GM18505 (cell line): ENCODE measurements around the gene TTC17.
"Not testable (repeated sequence)": the region's sequence is repeated elsewhere in the genome, so short reads cannot be mapped to it uniquely, and the experiment has no call there.

Experiments
- ATAC-seq: cut with Tn5 transposase; IDR thresholded peaks from one replicate; pipeline ENCODE4 v1.9.1; 2021; ENCODE audit not compliant: unreplicated experiment
- POLR2A ChIP-seq: IDR thresholded peaks from 4 replicates; pipeline ENCODE4 v1.6.1; 2011; ENCODE audit warnings: borderline replicate concordance; ENCODE audit not compliant: insufficient read depth, insufficient read length; ENCODE audit errors: extremely low read depth

Gene TTC17

GRCh38 chr11:43358801-43359421 lies at the start of gene TTC17:
Gene TTC17 (plus strand): TSS chr11:43358920. CDS start chr11:43358955, 35 bp downstream.
- peak; percentile 93 for ATAC-seq
- peak; percentile 98 for TF ChIP-seq POLR2A

GRCh38 chr11:43311791-43312607 lies 46.7 kb upstream of the TTC17 start, which contains the start of gene API5:
Gene API5 (plus strand): TSS chr11:43311996. CDS start chr11:43312128, 132 bp downstream.
- peak; percentile 99 for ATAC-seq
- peak; percentile 91 for TF ChIP-seq POLR2A

GRCh38 chr11:43315966-43316365 lies 42.8 kb upstream of the TTC17 start:
- ATAC-seq: no peak
- TF ChIP-seq POLR2A: no peak

- no peak for ATAC-seq
- no peak for TF ChIP-seq POLR2A
These were observed 42.3 kb upstream of the TTC17 start for GRCh38 chr11:43316451-43316850.

GRCh38 chr11:43327987-43328386 lies 30.7 kb upstream of the TTC17 start:
- ATAC-seq: no peak
- no peak for TF ChIP-seq POLR2A

GRCh38 chr11:43328482-43328881 lies 30.2 kb upstream of the TTC17 start:
- no peak for ATAC-seq
- TF ChIP-seq POLR2A: no peak

GRCh38 chr11:43341159-43341558 lies 17.6 kb upstream of the TTC17 start:
- no peak for ATAC-seq
- TF ChIP-seq POLR2A: no peak

GRCh38 chr11:43351426-43351825 lies 7.3 kb upstream of the TTC17 start:
- ATAC-seq: not testable (repeated sequence)

GRCh38 chr11:43354311-43354710 lies 4.4 kb upstream of the TTC17 start:
- ATAC-seq: no peak
- TF ChIP-seq POLR2A: no peak

- no peak for ATAC-seq
- TF ChIP-seq POLR2A: no peak
These were observed 2.4 kb upstream of the TTC17 start for GRCh38 chr11:43356336-43356735.

GRCh38 chr11:43358279-43358800 lies 380 bp upstream of the TTC17 start:
- TF ChIP-seq POLR2A: no peak
- no peak for ATAC-seq

- ATAC-seq: peak; percentile 42
- no peak for TF ChIP-seq POLR2A
These were observed 700 bp downstream of the TTC17 start for GRCh38 chr11:43359422-43359818.

GRCh38 chr11:43360361-43361032 lies 1.8 kb downstream of the TTC17 start:
- no peak for TF ChIP-seq POLR2A
- no peak for ATAC-seq
